Uterus (tissue), 2 donors: Measurements from ENCODE around the gene RSRC1.

Experiments used
- CTCF ChIP-seq, 4 experiments: fragments of 200-600 bp in 2 of 4; fragments of 450-650 bp in 2 of 4; sonication (generic) in 2 of 4; IDR thresholded peaks; one replicate each; pipeline ENCODE4 v1.5.1; 2016 to 2019; ENCODE audit warnings: antibody characterized with exemption in 4 of 4, mild to moderate bottlenecking in 2 of 4, moderate library complexity in 1 of 4
- POLR2A ChIP-seq, 2 donors: fragments of 450-650 bp; IDR thresholded peaks; one replicate each; pipeline ENCODE4 v1.6.1; 2016; ENCODE audit warnings: antibody characterized with exemption in 2 of 2, mild to moderate bottlenecking in 1 of 2, moderate library complexity in 1 of 2

GRCh38 chr3:158152186-158152585, 42.3 kb downstream of the RSRC1 start:
- no peak for TF ChIP-seq CTCF (IDR thresholded peaks at IDR 0.05)
- no peak for TF ChIP-seq POLR2A (IDR thresholded peaks at IDR 0.05)
